HG02970 (cell line): ENCODE results near the gene CPEB4.

Source experiments
- ATAC-seq: cut with Tn5 transposase; IDR thresholded peaks from one replicate; pipeline ENCODE4 v1.9.1; 2021; ENCODE audit warnings: mild to moderate bottlenecking, moderate library complexity, moderate number of reproducible peaks; ENCODE audit not compliant: unreplicated experiment, low FRiP score

Gene CPEB4

DNA sequence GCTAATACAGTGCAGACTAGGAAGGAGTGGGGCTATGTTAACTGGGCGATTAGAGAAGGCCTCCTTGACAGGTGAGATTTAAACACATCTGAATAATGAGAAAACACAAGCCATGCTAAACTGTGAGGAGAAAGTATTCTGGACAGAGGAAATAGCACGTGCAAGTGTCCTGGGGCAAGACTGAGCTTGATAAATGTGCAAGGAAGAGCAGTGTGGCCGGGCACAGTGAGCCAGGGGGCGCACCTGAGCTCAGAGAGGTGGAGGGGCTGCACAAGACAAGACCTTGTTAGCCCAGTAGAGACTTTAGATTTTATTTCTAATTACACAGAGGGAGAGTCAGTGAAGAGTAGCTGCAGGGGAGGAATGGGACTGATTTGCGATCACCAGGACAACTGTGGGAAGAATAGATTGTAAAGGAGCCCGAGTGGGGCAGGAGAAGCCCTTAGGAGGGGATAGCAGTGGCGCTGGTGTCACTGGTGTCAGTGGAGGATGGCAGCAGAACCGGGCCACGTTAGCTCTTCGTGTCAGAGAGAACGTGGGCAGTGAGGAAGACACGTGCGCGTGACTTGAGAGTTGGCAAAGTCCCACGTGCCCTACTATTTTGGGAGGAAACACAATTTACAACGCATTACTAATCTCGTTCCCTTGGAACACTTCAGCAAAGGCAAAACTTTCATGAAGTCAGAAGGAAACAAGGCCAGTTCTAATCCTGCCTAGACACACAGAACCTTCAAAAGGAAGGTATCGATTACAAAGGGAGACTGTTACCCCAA, 82.9 kb downstream of the CPEB4 start:
- ATAC-seq, result no peak

DNA sequence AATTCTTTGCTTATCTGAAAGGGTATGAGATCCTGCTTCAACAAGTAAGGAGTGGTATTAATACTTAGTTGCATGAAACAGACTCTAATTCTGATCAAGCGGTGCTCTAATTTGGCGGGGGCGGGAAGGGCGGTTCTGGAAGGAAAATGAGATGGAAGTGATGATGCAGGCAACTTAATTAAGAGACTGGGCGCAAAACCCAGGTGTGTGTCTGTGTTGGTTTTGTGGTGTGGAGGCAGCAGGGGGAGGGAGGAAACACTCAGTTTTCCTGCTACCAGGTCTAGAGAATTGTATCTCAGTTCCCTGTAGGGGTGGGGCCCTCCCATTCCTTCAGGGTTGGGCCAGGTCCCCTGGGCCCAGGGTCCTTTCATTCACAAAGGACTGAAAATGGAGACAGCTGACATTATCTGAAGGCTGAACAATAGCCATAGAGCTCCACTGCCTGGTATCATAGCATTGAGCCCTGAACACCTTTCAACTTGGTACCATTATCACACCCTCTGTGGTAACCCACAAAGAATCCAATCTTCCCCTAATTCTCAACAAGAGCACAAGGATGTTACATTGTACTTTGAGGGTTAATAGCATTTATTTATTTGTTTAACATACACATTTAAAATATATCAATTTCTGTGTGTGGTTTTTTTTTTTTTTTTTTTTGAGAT, 83.7 kb downstream of the CPEB4 start:
- ATAC-seq, result no peak

DNA sequence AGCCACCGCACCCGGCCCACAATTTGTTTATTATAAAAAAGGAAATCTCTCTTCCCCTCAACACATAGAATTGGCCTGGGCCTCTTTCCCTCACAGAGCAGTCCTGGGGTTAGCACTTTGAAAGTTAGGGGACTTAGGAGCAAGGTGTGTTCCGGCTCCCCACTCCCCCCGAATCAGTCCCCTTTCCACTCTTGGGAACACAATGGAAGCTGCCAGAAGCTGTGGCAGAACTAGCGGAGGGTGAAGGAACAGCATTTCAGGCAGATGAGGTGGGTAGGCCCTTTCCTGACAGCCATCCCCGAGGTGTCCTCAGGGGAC, 84.4 kb downstream of the CPEB4 start:
- no peak for ATAC-seq

DNA sequence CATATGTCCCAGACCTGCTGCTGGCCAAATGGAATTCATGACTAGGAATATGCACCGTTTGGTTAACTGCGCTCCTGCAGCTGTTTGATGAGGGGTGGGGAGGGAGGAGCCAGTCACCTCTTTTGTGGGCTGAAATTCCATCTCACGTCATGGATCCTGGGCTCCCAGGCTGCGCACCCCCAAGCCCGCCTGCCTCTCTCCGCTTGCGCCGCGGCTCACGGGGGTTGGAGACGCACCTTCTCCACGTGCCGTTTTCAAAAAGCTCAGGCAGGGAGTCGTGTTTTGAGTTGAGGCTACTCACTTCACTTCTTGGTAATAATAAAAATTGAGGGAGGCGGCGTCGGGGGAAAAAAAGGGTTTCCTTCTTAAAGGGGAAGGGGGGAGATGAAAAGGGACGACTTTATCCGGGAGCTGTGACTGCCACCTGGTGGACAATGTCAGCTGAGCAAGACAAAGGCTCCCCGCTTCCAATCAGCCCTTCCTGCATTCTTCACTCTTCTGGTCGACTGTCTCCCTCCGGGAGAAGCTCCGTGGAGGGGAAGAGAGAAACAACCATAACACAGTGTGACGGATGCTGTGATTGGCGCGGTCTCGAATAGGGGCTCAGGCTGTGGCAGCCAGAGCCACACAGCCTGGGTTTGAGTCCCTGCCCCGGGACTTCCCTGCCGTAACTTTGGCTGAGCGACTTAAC, 84.9 kb downstream of the CPEB4 start:
- peak; percentile 64 for ATAC-seq

DNA sequence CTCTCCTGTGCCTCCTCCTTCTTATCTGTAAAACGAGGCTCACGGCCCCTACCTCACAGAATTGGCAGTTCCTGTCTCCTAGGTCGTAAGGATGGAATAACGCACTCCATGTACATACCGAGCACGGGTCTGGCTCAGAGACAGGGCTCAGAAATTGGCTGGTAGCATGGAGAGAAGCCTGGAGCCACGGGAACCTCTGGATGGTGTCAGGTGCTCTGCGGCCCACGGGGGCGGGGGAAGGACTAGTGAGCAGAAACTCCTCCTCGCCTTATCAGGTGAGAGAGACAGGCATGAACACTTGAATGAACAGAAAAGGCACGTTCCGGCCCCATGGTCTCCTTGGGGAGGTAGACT, 85.4 kb downstream of the CPEB4 start:
- peak; percentile 5 for ATAC-seq

DNA sequence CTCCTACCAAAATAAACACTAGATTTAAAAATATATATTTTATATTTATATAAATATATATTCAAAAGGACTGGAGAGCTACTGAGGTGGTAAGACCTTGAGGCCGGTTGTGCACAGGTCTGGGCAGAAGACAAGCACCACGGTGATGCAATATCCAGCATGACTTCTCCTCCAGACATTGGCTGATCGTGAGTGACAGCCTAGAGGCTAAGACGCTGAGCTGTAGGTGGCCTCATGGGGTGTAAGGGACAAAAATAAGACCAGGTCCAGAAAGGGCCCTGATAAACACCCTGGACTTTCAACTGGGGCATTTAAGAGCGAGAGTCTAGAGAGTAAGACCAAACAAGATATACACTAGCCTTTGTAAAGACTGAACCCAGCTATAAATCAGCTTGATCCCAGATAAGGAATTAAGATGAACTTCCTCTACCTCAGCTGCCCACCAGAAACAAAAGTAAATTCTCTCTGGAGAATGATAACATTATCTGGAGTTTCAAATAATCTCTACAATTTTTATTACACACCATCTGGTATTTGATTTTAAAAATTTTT, 86.6 kb downstream of the CPEB4 start:
- no peak for ATAC-seq

DNA sequence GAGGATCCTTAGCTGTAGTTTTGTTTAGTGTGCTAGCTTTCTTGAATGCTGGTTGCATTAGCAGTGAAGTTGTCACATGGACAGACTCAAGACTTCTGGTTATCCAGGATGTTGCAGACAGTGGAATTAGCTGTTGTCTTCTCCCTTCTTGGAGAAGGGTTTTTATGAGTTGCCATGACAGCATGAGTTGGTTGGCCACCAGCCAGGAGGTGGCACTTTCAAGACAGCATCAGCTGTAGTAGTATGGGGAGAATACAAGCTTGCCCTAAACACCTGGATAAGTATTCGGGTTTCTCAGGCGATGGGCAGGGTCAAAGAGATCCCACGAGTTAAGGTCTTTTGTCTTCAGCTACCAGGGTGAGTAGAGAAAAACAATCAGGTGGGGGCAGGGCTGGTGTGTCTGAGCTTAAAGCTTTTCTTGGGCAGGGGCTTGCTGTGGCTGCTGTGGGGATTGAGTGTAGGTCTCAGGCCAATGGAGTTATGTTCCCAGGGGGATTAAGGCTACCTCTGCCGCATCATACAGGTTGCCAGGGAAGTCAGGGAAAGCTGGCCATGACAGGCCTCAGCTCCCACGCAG, 93.1 kb downstream of the CPEB4 start:
- no peak for ATAC-seq

DNA sequence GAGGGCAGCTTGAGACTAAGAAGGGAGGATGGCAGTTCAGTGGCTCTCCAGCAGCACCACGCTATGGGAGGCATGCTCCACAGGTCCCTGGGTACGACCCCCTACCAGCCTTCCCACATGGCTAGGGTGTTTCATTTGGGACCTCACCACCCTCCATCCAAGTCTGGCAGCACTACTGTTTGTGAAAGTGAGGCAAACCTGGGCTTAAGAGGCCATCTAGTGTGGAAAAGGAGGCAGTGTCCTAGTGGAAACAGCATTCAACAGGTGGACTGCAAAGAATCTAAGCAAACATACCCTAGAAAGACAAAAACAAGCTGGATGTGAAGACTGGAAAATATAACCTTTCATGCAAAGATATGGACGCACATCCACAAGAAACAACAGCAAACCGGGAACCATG, 96.1 kb downstream of the CPEB4 start:
- no peak for ATAC-seq

DNA sequence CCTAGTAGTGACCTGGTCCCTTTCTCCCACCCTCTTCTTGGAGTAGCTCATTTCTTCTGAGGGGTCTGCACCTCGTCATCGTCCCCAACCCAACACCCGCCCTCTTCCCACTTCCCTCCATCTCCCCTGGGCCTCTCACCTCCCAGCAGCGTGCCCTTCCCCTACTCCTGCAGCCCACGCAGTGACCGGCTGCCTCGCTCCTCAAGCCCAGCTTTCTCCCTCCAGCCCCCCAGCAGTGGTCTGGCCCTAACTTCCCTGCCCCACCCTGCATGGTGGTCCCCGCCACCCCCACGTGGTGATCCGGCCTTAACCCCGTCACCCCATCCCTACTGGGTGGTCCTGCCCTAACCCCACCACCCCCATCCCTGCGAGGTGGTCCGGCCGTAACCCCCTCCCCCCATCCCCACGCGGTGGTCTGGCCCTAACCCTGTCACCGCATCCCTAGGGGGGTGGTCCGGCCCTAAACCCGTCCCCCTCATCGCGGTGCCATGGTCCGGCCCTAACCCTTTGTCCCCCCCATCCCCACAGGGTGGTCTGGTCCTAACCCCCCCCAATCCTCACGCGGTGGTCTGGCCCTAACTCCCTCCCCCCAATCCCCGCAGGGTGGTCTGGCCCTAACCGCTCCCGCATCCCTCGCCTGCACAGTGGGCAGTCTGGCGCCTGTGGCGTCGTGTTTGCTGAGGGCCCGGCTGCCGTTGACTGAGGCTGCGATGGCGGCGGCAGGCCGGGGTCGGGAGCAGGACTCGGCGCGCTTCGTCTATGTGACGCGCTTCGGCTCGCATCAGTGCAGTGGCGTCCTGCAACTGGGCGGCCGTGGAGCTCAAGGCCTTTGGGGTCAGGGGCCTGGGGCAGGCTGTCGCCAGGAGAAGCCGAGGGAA, 100.6 kb downstream of the CPEB4 start, which contains the start of gene C5orf47:
Gene C5orf47 (plus strand): TSS at position 617 of the 878 bp plus-strand sequence. CDS start 94 bp downstream, at position 711.
- ATAC-seq, result no peak

DNA sequence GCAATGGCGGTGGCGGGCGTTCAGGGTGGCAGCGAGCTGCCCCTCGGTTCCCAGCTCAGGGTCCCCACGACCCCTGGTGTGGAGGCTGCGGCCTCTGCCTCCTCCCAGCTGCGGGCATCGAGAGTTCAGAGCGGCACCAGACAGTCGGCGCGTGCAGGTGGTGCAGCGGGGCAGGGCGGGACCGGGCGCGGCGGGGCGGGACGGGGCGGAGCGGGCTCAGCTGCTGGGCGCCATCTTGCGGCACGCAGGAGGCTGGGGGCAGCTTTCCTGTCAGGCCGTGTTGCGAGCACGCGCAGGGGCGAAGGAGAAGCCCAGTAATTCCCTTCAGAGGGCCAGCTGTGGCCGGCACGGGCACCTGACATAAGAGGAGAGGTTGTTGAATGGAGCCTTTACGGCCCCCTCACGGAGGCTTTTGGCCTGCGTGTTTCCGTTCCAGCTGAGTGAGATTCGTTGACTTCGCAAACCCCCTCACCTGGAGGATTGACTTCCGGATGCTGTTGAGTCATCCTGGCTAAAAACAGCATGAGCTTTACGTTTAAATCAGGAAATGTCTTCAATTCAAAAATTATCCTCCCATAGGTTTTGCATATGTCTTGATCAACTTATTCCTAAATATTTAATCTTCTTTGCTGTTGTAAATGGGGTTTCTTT, 101.4 kb downstream of the CPEB4 start:
- ATAC-seq, result no peak

DNA sequence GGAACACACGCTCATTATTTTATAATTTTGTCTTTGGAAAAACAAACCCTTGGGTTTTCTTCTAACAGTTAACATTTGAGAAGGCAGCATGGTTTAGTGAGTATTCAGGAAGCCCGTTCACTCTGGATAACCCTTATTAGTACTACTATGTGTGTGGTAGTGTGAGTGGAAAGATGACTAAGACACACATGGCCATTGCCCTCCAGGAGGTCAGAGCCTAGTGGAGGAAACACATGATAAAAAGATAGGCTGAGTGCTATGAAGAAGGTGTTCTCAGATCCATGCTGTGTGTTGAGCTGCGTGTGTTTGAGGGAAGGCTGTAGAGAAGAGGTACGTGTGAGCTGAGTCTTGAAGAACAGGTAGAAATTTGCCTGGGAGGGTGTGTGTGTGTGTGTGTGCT, 109.2 kb downstream of the CPEB4 start:
- no peak for ATAC-seq

DNA sequence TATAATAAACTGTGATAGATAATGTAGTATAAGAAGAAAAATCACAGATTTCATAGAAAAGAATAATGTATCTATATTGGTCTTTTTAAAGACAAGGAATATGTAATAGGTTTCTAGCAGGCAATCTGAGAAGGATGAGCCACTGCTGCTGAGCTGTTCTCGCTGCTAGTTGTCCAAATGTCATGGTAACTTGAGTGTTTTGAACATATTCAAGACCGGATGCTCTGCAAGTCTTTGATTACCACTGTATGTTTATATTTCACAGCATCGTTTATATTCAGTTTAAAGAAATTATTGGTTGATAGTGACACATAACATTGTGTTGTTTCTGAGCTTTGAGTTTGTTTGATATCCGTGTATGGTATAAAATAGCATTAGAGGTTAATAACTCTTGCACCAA, 110.4 kb downstream of the CPEB4 start:
- no peak for ATAC-seq

DNA sequence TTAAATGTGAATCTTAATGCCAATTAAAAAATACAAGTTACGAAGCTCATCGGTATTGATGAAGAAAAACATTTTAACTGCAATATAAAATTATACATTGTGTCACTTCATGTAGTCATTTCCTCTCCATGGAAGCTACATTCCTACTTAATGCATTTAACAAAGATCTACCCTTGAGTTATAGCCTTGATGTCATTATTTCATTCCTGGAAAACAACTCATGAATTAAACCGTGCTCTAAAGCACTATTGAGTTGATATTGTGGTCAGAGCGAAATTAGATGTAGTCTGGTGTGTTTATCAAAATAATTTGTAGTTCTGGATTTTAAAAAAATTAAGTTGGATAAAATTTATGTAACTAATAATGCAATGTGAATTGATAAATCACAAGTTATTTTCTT, 111.9 kb downstream of the CPEB4 start:
- no peak for ATAC-seq

DNA sequence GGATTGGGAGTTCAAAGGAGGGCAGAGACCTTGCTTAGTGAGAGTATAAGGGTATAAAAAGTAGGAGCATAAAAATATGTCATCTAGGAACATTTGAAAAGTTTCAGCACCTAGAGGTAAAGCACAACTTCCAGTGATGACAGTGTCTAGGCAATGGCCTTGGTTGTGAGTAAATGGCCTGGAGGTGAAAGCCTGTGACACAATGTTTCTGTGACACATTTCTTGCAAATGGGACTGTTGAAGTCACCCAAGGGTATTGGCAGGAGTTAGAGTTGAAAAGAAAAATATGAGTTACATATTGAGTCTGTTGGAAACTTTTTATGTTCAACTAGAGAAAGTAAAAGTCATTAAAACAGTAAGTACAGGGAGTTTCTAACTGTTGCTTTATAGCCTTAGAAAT, 115.6 kb downstream of the CPEB4 start:
- ATAC-seq, result no peak

DNA sequence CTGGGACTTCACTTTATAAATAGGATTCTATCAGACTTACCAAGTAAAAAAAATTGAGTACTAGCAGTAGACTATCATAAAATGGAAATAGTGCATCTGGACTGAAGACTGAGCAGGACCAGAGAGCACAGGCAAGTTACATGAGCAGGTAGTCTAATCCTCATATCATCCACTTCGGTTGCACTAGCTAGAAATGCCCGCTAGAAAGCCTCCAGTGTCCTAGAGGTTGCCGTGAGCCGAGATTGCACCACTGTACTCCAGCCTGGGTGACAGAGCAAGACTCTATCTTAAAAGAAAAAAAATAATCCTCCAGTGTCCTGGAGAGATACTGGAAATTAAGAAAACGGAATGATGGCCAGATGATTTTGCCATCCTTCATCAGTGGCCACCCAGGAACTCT, 120.8 kb downstream of the CPEB4 start:
- no peak for ATAC-seq

DNA sequence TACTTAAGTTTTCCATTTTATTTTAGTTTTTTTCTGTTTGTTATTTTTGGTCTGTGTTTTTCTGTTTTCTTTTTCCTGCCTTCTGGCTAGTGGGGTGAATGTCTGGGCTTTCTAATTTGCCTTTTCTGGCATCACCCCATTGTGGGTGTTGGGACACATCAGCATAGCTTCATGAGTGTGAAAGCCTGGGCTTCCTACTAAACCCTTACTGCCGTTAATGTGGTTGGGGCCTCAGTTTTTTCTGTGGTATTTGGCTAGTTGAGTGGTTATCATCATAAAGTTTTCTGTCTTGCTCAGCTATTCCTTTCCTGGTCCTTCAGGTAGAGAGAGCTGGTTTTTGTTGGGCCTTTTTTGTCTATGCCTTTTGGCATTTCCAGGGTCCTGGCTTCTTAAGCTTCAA, 122.2 kb downstream of the CPEB4 start:
- ATAC-seq, result no peak

DNA sequence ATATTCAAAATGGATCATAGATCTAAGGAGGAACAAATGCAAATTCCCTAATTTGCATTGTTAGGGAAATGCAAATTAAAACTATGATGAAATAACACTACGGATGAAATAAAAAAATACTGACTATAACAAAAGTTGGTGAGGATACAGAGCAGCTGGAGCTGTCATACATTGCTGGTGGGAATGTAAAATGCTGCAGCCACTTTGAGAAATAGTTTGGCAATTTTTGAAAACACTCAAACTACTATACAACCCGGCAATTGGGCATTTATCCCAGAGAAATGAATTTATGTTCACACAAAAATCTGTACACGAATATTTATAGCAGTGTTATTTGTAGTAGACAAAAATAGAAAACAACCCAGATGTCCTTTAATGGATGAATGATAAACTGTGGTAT, 123.3 kb downstream of the CPEB4 start:
- no peak for ATAC-seq
